ENCODE measurements around the gene BST1. TPM values are rescaled to one million over a fixed set of nuclear protein-coding genes. Genes with fewer than 3 reads are reported as not detected.

BST1 gene
- polyA plus RNA-seq, 1 donor (not counting 4 experiments of a cell fraction or from before 2014, with no cell fraction given): 1.2 TPM

- TF ChIP-seq EZH2 (IDR thresholded peaks at IDR 0.05; ENCODE audit: low read length) (no peak), CTCF (optimal IDR thresholded peaks at IDR 0.05 in 1 of 3, IDR thresholded peaks at IDR 0.05 in 1 of 3, conservative IDR thresholded peaks at IDR 0.05 in 1 of 3; ENCODE audit: extremely low read depth in 1 of 3, insufficient read depth in 2 of 3, low read length in 3 of 3) (no peak)
- dilution Hi-C loops (cut with MboI; ENCODE audit: extremely low pct_ligation_motif_present, low sequenced_read_pairs): no loop called here
These were observed 48.8 kb upstream of the BST1 start for GRCh38 chr4:15653864-15654592.

GRCh38 chr4:15654593-15655222 lies 48.2 kb upstream of the BST1 start:
- H4K20me1 ChIP-seq (ENCODE audit: control insufficient read depth, extremely low read depth, insufficient read depth, low read length): peaks cover 8% of the 10 kb centered on the region
- H2AFZ ChIP-seq (ENCODE audit: control insufficient read depth, low read length): peak overlapping the region; percentile 76
- TF ChIP-seq CTCF (optimal IDR thresholded peaks at IDR 0.05 in 1 of 3, IDR thresholded peaks at IDR 0.05 in 1 of 3, conservative IDR thresholded peaks at IDR 0.05 in 1 of 3; ENCODE audit: extremely low read depth in 1 of 3, insufficient read depth in 2 of 3, low read length in 3 of 3) (no peak), EZH2 (IDR thresholded peaks at IDR 0.05; ENCODE audit: low read length) (no peak)
- no peaks in the 10 kb centered on the region for H3K9me1 ChIP-seq (ENCODE audit: control insufficient read depth, extremely low read depth, insufficient read depth, low read length)
- DNase-seq (ENCODE audit: low read depth, low spot score): no peak
- H3K4me1 ChIP-seq (ENCODE audit: control insufficient read depth, extremely low read depth, insufficient read depth, low read length): peaks cover 32% of the 10 kb centered on the region
- peaks cover 52% of the 10 kb centered on the region for H3K79me2 ChIP-seq (ENCODE audit: control insufficient read depth, insufficient read depth, low read length)
- no peak for FAIRE-seq
- peak overlapping the region; percentile 97 for H3K27ac ChIP-seq (ENCODE audit: control insufficient read depth, insufficient read depth, low read length)
- peak overlapping the region; percentile 95 for H3K9ac ChIP-seq (ENCODE audit: control insufficient read depth, extremely low read depth, insufficient read depth, low read length)
- peaks cover 2 to 3% of the 10 kb centered on the region in 2 experiments for H3K36me3 ChIP-seq (ENCODE audit: control insufficient read depth in 2 of 2, extremely low read depth in 1 of 2, insufficient read depth in 2 of 2, low read length in 2 of 2)
- no peaks in the 10 kb centered on the region for H3K9me3 ChIP-seq (ENCODE audit: control insufficient read depth, low read depth, low read length)
- no peaks in the 10 kb centered on the region for H3K27me3 ChIP-seq (ENCODE audit: control insufficient read depth, extremely low read depth, insufficient read depth, low read length)
- dilution Hi-C loops (cut with MboI; ENCODE audit: extremely low pct_ligation_motif_present, low sequenced_read_pairs): no loop called here
- H3K4me2 ChIP-seq (ENCODE audit: control insufficient read depth, extremely low read depth, insufficient read depth, low read depth, low read length): peak overlapping the region; percentile 73
- H3K4me3 ChIP-seq (ENCODE audit: control insufficient read depth in 2 of 3, extremely low read depth in 1 of 3, insufficient read depth in 2 of 3, low read depth in 1 of 3, low read length in 3 of 3): peak overlapping the region; percentile 70 to 84 (median 83)

More at GRCh38 chr4:15653864-15654592, 48.8 kb upstream of the BST1 start:
- Histone ChIP-seq H4K20me1 (ENCODE audit: control insufficient read depth, extremely low read depth, insufficient read depth, low read length) (peaks cover 8% of the 10 kb centered on the region), H2AFZ (ENCODE audit: control insufficient read depth, low read length) (peak overlapping the region; percentile 18), H3K9me1 (ENCODE audit: control insufficient read depth, extremely low read depth, insufficient read depth, low read length) (no peaks in the 10 kb centered on the region), H3K4me2 (ENCODE audit: control insufficient read depth, extremely low read depth, insufficient read depth, low read depth, low read length) (peak overlapping the region; percentile 73), H3K9me3 (ENCODE audit: control insufficient read depth, low read depth, low read length) (no peaks in the 10 kb centered on the region), H3K4me1 (ENCODE audit: control insufficient read depth, extremely low read depth, insufficient read depth, low read length) (peaks cover 31% of the 10 kb centered on the region), H3K27me3 (ENCODE audit: control insufficient read depth, extremely low read depth, insufficient read depth, low read length) (no peaks in the 10 kb centered on the region), H3K36me3 (ENCODE audit: control insufficient read depth in 2 of 2, extremely low read depth in 1 of 2, insufficient read depth in 2 of 2, low read length in 2 of 2) (peaks cover 2 to 3% of the 10 kb centered on the region in 2 experiments), H3K79me2 (ENCODE audit: control insufficient read depth, insufficient read depth, low read length) (peaks cover 59% of the 10 kb centered on the region), H3K27ac (ENCODE audit: control insufficient read depth, insufficient read depth, low read length) (peak overlapping the region; percentile 97), H3K4me3 (ENCODE audit: control insufficient read depth in 2 of 3, extremely low read depth in 1 of 3, insufficient read depth in 2 of 3, low read depth in 1 of 3, low read length in 3 of 3) (peak overlapping the region; percentile 70 to 84 (median 83)), H3K9ac (ENCODE audit: control insufficient read depth, extremely low read depth, insufficient read depth, low read length) (peak overlapping the region; percentile 95)
- DNase-seq (ENCODE audit: low read depth, low spot score) (no peak), FAIRE-seq (peak; percentile 81)
